Measurements from ENCODE around the gene SLC29A3.
"Not testable (repeated sequence)": the region's sequence is repeated elsewhere in the genome, so short reads cannot be mapped to it uniquely, and the experiment has no call there.

The SLC29A3 gene

GRCh38 chr10:71346731-71347130, 27.7 kb downstream of the SLC29A3 start:
- DNase-seq (ENCODE audit: low read depth in 2 of 2) = no peak

GRCh38 chr10:71347587-71348395, 28.7 kb downstream of the SLC29A3 start:
- DNase-seq (ENCODE audit: low read depth in 2 of 2) = no peak

- DNase-seq (ENCODE audit: low read depth in 2 of 2) = no peak
Observed at GRCh38 chr10:71348850-71349249, 29.8 kb downstream of the SLC29A3 start.

GRCh38 chr10:71349406-71349805, 30.3 kb downstream of the SLC29A3 start:
- DNase-seq (ENCODE audit: low read depth in 2 of 2) = no peak

GRCh38 chr10:71351087-71351486, 32.0 kb downstream of the SLC29A3 start:
- no peak for DNase-seq (ENCODE audit: low read depth in 2 of 2)

- no peak for DNase-seq (ENCODE audit: low read depth in 2 of 2)
Observed at GRCh38 chr10:71351628-71352319, 32.7 kb downstream of the SLC29A3 start.

- no peak for DNase-seq (ENCODE audit: low read depth in 2 of 2)
Observed at GRCh38 chr10:71353639-71354038, 34.6 kb downstream of the SLC29A3 start.

- no peak for DNase-seq (ENCODE audit: low read depth in 2 of 2)
Observed at GRCh38 chr10:71354776-71355175, 35.7 kb downstream of the SLC29A3 start.

- no peak for DNase-seq (ENCODE audit: low read depth in 2 of 2)
Observed at GRCh38 chr10:71355886-71356285, 36.8 kb downstream of the SLC29A3 start.

- DNase-seq (ENCODE audit: low read depth in 2 of 2) = no peak
Observed at GRCh38 chr10:71357792-71358265, 38.8 kb downstream of the SLC29A3 start.

- no peak for DNase-seq (ENCODE audit: low read depth in 2 of 2)
Observed at GRCh38 chr10:71358277-71358676, 39.2 kb downstream of the SLC29A3 start.

GRCh38 chr10:71358906-71359305, 39.8 kb downstream of the SLC29A3 start:
- DNase-seq (ENCODE audit: low read depth in 2 of 2) = not testable (repeated sequence)

- DNase-seq (ENCODE audit: low read depth in 2 of 2) = no peak
Observed at GRCh38 chr10:71359364-71360046, 40.4 kb downstream of the SLC29A3 start.

GRCh38 chr10:71360735-71361134, 41.7 kb downstream of the SLC29A3 start:
- DNase-seq (ENCODE audit: low read depth in 2 of 2) = no peak

- no peak for DNase-seq (ENCODE audit: low read depth in 2 of 2)
Observed at GRCh38 chr10:71361581-71361980, 42.5 kb downstream of the SLC29A3 start.

GRCh38 chr10:71362141-71362540, 43.1 kb downstream of the SLC29A3 start:
- no peak for DNase-seq (ENCODE audit: low read depth in 2 of 2)

GRCh38 chr10:71363936-71364335, 44.9 kb downstream of the SLC29A3 start:
- DNase-seq (ENCODE audit: low read depth in 2 of 2) = no peak

GRCh38 chr10:71365366-71365765, 46.3 kb downstream of the SLC29A3 start:
- no peak for DNase-seq (ENCODE audit: low read depth in 2 of 2)

- no peak for DNase-seq (ENCODE audit: low read depth in 2 of 2)
Observed at GRCh38 chr10:71366690-71367089, 47.6 kb downstream of the SLC29A3 start.

GRCh38 chr10:71367271-71367670, 48.2 kb downstream of the SLC29A3 start:
- DNase-seq (ENCODE audit: low read depth in 2 of 2) = no peak

- DNase-seq (ENCODE audit: low read depth in 2 of 2) = no peak
Observed at GRCh38 chr10:71368176-71368575, 49.1 kb downstream of the SLC29A3 start.

- DNase-seq (ENCODE audit: low read depth in 2 of 2) = no peak
Observed at GRCh38 chr10:71368643-71369042, 49.6 kb downstream of the SLC29A3 start.
